ENCODE measurements around the gene CD244.
A peak's percentile ranks its signal among the peaks of the same experiment; 100 is the strongest.
"Not testable (repeated sequence)": the region's sequence is repeated elsewhere in the genome, so short reads cannot be mapped to it uniquely, and the experiment has no call there.

CD244 gene

GRCh38 chr1:160901768-160902167, 39.1 kb upstream of the CD244 start:
- WGBS = 67% methylated on average over 2 of the region's 2 CpGs
- no peak overlapping the region for H3K14ac ChIP-seq (ENCODE audit: low read length in 2 of 2)
- H2AFZ ChIP-seq (ENCODE audit: low read depth, low read length) = no peak overlapping the region
- H3K18ac ChIP-seq (ENCODE audit: low read depth in 1 of 2, low read length in 2 of 2) = no peak overlapping the region
- no peaks in the 10 kb centered on the region for H3K79me1 ChIP-seq (replicated peaks; ENCODE audit: low read length, poor library complexity, severe bottlenecking)
- no peak overlapping the region for H2AK5ac ChIP-seq (ENCODE audit: low read length, severe bottlenecking)
- H2BK15ac ChIP-seq (ENCODE audit: low read depth, poor library complexity, severe bottlenecking) = peak overlapping the region; percentile 44
- H4K91ac ChIP-seq (ENCODE audit: low read length) = no peak overlapping the region
- DNase-seq = no peak
- no peak overlapping the region for H3K4ac ChIP-seq (ENCODE audit: low read depth in 1 of 2, low read length in 2 of 2)
- H3K4me2 ChIP-seq (ENCODE audit: low read length, poor library complexity, severe bottlenecking) = no peak overlapping the region
- H2BK5ac ChIP-seq (ENCODE audit: low read depth, low read length, poor library complexity, severe bottlenecking) = no peak overlapping the region
- no peak overlapping the region for H3K23ac ChIP-seq (ENCODE audit: low read length in 2 of 2)
- no peaks in the 10 kb centered on the region for H3K9me3 ChIP-seq (ENCODE audit: control insufficient read depth, low read length)
- H3K4me1 ChIP-seq (ENCODE audit: control insufficient read depth, insufficient read depth, low read depth, low read length) = no peaks in the 10 kb centered on the region
- H3K27me3 ChIP-seq (ENCODE audit: control insufficient read depth in 1 of 2, insufficient read depth in 1 of 2, low read length in 2 of 2) = peaks cover 0 to 3% of the 10 kb centered on the region in 2 experiments
- no peak overlapping the region for H3K4me3 ChIP-seq (ENCODE audit: insufficient read depth in 1 of 2, low read depth in 1 of 2, low read length in 2 of 2)
- no peaks in the 10 kb centered on the region for H3K36me3 ChIP-seq (ENCODE audit: control insufficient read depth in 1 of 2, insufficient read depth in 2 of 2, low read depth in 1 of 2, low read length in 2 of 2)
- no peak overlapping the region for H2BK12ac ChIP-seq (ENCODE audit: low read length in 2 of 2)
- H2BK120ac ChIP-seq (ENCODE audit: low read depth, low read length) = no peak overlapping the region
- H3K9ac ChIP-seq (ENCODE audit: low read length) = no peak overlapping the region
- no peak overlapping the region for H3K27ac ChIP-seq (ENCODE audit: low read length, poor library complexity, severe bottlenecking)
- no peak overlapping the region for H4K8ac ChIP-seq (ENCODE audit: low read length)

GRCh38 chr1:160900683-160901082, 38.0 kb upstream of the CD244 start:
- H3K4ac ChIP-seq (ENCODE audit: low read depth in 1 of 2, low read length in 2 of 2); H2BK120ac ChIP-seq (ENCODE audit: low read depth, low read length); H3K27ac ChIP-seq (ENCODE audit: low read length, poor library complexity, severe bottlenecking); DNase-seq; H2BK12ac ChIP-seq (ENCODE audit: low read length in 2 of 2); H2BK15ac ChIP-seq (ENCODE audit: low read depth, poor library complexity, severe bottlenecking); H3K9ac ChIP-seq (ENCODE audit: low read length); H2BK5ac ChIP-seq (ENCODE audit: low read depth, low read length, poor library complexity, severe bottlenecking); H2AK5ac ChIP-seq (ENCODE audit: low read length, severe bottlenecking); H3K4me2 ChIP-seq (ENCODE audit: low read length, poor library complexity, severe bottlenecking); H3K27me3 ChIP-seq (ENCODE audit: control insufficient read depth in 1 of 2, insufficient read depth in 1 of 2, low read length in 2 of 2); H3K9me3 ChIP-seq (ENCODE audit: control insufficient read depth, low read length); H3K14ac ChIP-seq (ENCODE audit: low read length in 2 of 2); H3K23ac ChIP-seq (ENCODE audit: low read length in 2 of 2); H2AFZ ChIP-seq (ENCODE audit: low read depth, low read length); H3K36me3 ChIP-seq (ENCODE audit: control insufficient read depth in 1 of 2, insufficient read depth in 2 of 2, low read depth in 1 of 2, low read length in 2 of 2); H3K4me3 ChIP-seq (ENCODE audit: insufficient read depth in 1 of 2, low read depth in 1 of 2, low read length in 2 of 2); H3K4me1 ChIP-seq (ENCODE audit: control insufficient read depth, insufficient read depth, low read depth, low read length); H3K18ac ChIP-seq (ENCODE audit: low read depth in 1 of 2, low read length in 2 of 2); H3K79me1 ChIP-seq (replicated peaks; ENCODE audit: low read length, poor library complexity, severe bottlenecking); H4K91ac ChIP-seq (ENCODE audit: low read length); H4K8ac ChIP-seq (ENCODE audit: low read length): not testable (repeated sequence)
- 46% methylated on average over 2 of the region's 3 CpGs for WGBS

GRCh38 chr1:160894368-160895135, 31.9 kb upstream of the CD244 start:
- not testable (repeated sequence) for H3K14ac ChIP-seq (ENCODE audit: low read length in 2 of 2); H3K27ac ChIP-seq (ENCODE audit: low read length, poor library complexity, severe bottlenecking); H3K79me1 ChIP-seq (replicated peaks; ENCODE audit: low read length, poor library complexity, severe bottlenecking); H3K4me1 ChIP-seq (ENCODE audit: control insufficient read depth, insufficient read depth, low read depth, low read length); H3K18ac ChIP-seq (ENCODE audit: low read depth in 1 of 2, low read length in 2 of 2); H4K8ac ChIP-seq (ENCODE audit: low read length); H3K27me3 ChIP-seq (ENCODE audit: control insufficient read depth in 1 of 2, insufficient read depth in 1 of 2, low read length in 2 of 2); H2BK120ac ChIP-seq (ENCODE audit: low read depth, low read length); H3K4ac ChIP-seq (ENCODE audit: low read depth in 1 of 2, low read length in 2 of 2); H3K9me3 ChIP-seq (ENCODE audit: control insufficient read depth, low read length); H3K4me3 ChIP-seq (ENCODE audit: insufficient read depth in 1 of 2, low read depth in 1 of 2, low read length in 2 of 2); DNase-seq; H3K9ac ChIP-seq (ENCODE audit: low read length); H4K91ac ChIP-seq (ENCODE audit: low read length); H2BK12ac ChIP-seq (ENCODE audit: low read length in 2 of 2); H2AK5ac ChIP-seq (ENCODE audit: low read length, severe bottlenecking); H2BK5ac ChIP-seq (ENCODE audit: low read depth, low read length, poor library complexity, severe bottlenecking); H2BK15ac ChIP-seq (ENCODE audit: low read depth, poor library complexity, severe bottlenecking); H3K23ac ChIP-seq (ENCODE audit: low read length in 2 of 2); H2AFZ ChIP-seq (ENCODE audit: low read depth, low read length); H3K4me2 ChIP-seq (ENCODE audit: low read length, poor library complexity, severe bottlenecking); H3K36me3 ChIP-seq (ENCODE audit: control insufficient read depth in 1 of 2, insufficient read depth in 2 of 2, low read depth in 1 of 2, low read length in 2 of 2)
- WGBS = 90% methylated on average over 15 of the region's 18 CpGs

- no peak overlapping the region for H2AK5ac ChIP-seq (ENCODE audit: low read length, severe bottlenecking)
- H4K91ac ChIP-seq (ENCODE audit: low read length) = no peak overlapping the region
- H3K14ac ChIP-seq (ENCODE audit: low read length in 2 of 2) = no peak overlapping the region
- H3K9me3 ChIP-seq (ENCODE audit: control insufficient read depth, low read length) = no peaks in the 10 kb centered on the region
- H2BK15ac ChIP-seq (ENCODE audit: low read depth, poor library complexity, severe bottlenecking) = no peak overlapping the region
- no peak overlapping the region for H3K4me2 ChIP-seq (ENCODE audit: low read length, poor library complexity, severe bottlenecking)
- H2AFZ ChIP-seq (ENCODE audit: low read depth, low read length) = no peak overlapping the region
- H3K9ac ChIP-seq (ENCODE audit: low read length) = no peak overlapping the region
- no peak overlapping the region for H2BK120ac ChIP-seq (ENCODE audit: low read depth, low read length)
- no peaks in the 10 kb centered on the region for H3K4me1 ChIP-seq (ENCODE audit: control insufficient read depth, insufficient read depth, low read depth, low read length)
- H3K18ac ChIP-seq (ENCODE audit: low read depth in 1 of 2, low read length in 2 of 2) = no peak overlapping the region
- H3K4ac ChIP-seq (ENCODE audit: low read depth in 1 of 2, low read length in 2 of 2) = no peak overlapping the region
- no peaks in the 10 kb centered on the region for H3K79me1 ChIP-seq (replicated peaks; ENCODE audit: low read length, poor library complexity, severe bottlenecking)
- H3K36me3 ChIP-seq (ENCODE audit: control insufficient read depth in 1 of 2, insufficient read depth in 2 of 2, low read depth in 1 of 2, low read length in 2 of 2) = no peaks in the 10 kb centered on the region
- no peak overlapping the region for H3K4me3 ChIP-seq (ENCODE audit: insufficient read depth in 1 of 2, low read depth in 1 of 2, low read length in 2 of 2)
- no peak overlapping the region for H2BK5ac ChIP-seq (ENCODE audit: low read depth, low read length, poor library complexity, severe bottlenecking)
- WGBS = 40% methylated on average over 1 of the region's 2 CpGs
- no peak overlapping the region for H3K23ac ChIP-seq (ENCODE audit: low read length in 2 of 2)
- no peak for DNase-seq
- no peak overlapping the region for H2BK12ac ChIP-seq (ENCODE audit: low read length in 2 of 2)
- no peak overlapping the region for H4K8ac ChIP-seq (ENCODE audit: low read length)
- no peaks in the 10 kb centered on the region for H3K27me3 ChIP-seq (ENCODE audit: control insufficient read depth in 1 of 2, insufficient read depth in 1 of 2, low read length in 2 of 2)
- no peak overlapping the region for H3K27ac ChIP-seq (ENCODE audit: low read length, poor library complexity, severe bottlenecking)
These were observed 28.8 kb upstream of the CD244 start for GRCh38 chr1:160891474-160891873.

All from mesenchymal stem cell (in vitro differentiated cells and primary cell).